ENCODE results near the gene ZNF385C.

- TF ChIP-seq TAF1 (CRISPR knock-in tag; IDR thresholded peaks at IDR 0.05), result no peak
- TF ChIP-seq ZFX (CRISPR knock-in tag; IDR thresholded peaks at IDR 0.05; ENCODE audit: low read depth), result no peak
- no peak for TF ChIP-seq CTCF (CRISPR knock-in tag; IDR thresholded peaks at IDR 0.05)
- TF ChIP-seq ZSCAN30 (CRISPR knock-in tag; IDR thresholded peaks at IDR 0.05), result no peak
- TF ChIP-seq ATF2 (CRISPR knock-in tag; IDR thresholded peaks at IDR 0.05), result no peak
- no peak for TF ChIP-seq ELK4 (CRISPR knock-in tag; IDR thresholded peaks at IDR 0.05; ENCODE audit: borderline replicate concordance)
- TF ChIP-seq TCF7 (IDR thresholded peaks at IDR 0.05; ENCODE audit: low read depth), result no peak
- TF ChIP-seq SETDB1 (CRISPR knock-in tag; IDR thresholded peaks at IDR 0.05; ENCODE audit: borderline replicate concordance), result no peak
- no peak for TF ChIP-seq CHD2 (IDR thresholded peaks at IDR 0.05; ENCODE audit: low read depth, low read length)
- no peak for TF ChIP-seq POLR2A (IDR thresholded peaks at IDR 0.05; ENCODE audit: insufficient read depth in 1 of 2, low read depth in 2 of 2, low read length in 2 of 2)
- no peak for TF ChIP-seq HCFC1 (IDR thresholded peaks at IDR 0.05; ENCODE audit: low read depth, low read length)
- TF ChIP-seq ZBTB3 (CRISPR knock-in tag; IDR thresholded peaks at IDR 0.05; ENCODE audit: borderline replicate concordance, low read depth), result no peak
- TF ChIP-seq EP300 (IDR thresholded peaks at IDR 0.05; ENCODE audit: low read depth in 2 of 2, low read length in 2 of 2), result no peak
- no peak for TF ChIP-seq EP300 (CRISPR knock-in tag; IDR thresholded peaks at IDR 0.05; ENCODE audit: borderline replicate concordance)
- no peak for TF ChIP-seq ELF1 (CRISPR knock-in tag; IDR thresholded peaks at IDR 0.05)
Measured at GRCh38 chr17:42062681-42063080, 35.6 kb downstream of the ZNF385C start.
